GM18951 (cell line): ENCODE data around the gene PALM.

Experiments used
- POLR2A ChIP-seq: IDR thresholded peaks from 4 replicates; pipeline ENCODE4 v1.6.1; 2011; ENCODE audit warnings: mild to moderate bottlenecking; ENCODE audit not compliant: insufficient read length, insufficient read depth; ENCODE audit errors: extremely low read depth
- in situ Hi-C: fragments of 300-500 bp; cut with MboI; formaldehyde crosslinking; loops from one replicate; pipeline ENCODE4 v1.12.0; 2022; ENCODE audit warnings: low sequenced_read_pairs, mixed read lengths, inconsistent platforms; ENCODE audit not compliant: unreplicated experiment

The PALM gene

GRCh38 chr19:674282-675151, 34.2 kb upstream of the PALM start:
- TF ChIP-seq POLR2A, result no peak
- in situ Hi-C loops, result no loop called here

- in situ Hi-C loops, result no loop called here
- no peak for TF ChIP-seq POLR2A
Measured at GRCh38 chr19:676007-676338, 32.8 kb upstream of the PALM start.

GRCh38 chr19:676339-677105, 32.2 kb upstream of the PALM start, which contains the start of gene FSTL3:
Gene FSTL3, plus strand, starts transcription at chr19:676392. Its CDS starts 32 bp downstream, at chr19:676424.
- TF ChIP-seq POLR2A, result no peak
- in situ Hi-C loops, result no loop called here

GRCh38 chr19:677201-677600, 31.5 kb upstream of the PALM start:
- in situ Hi-C loops, result no loop called here
- no peak for TF ChIP-seq POLR2A

GRCh38 chr19:677601-678436, 30.9 kb upstream of the PALM start:
- in situ Hi-C loops, result no loop called here

GRCh38 chr19:678791-679388, 29.8 kb upstream of the PALM start:
- TF ChIP-seq POLR2A, result no peak
- in situ Hi-C loops, result no loop called here

More at GRCh38 chr19:677601-678436, 30.9 kb upstream of the PALM start:
- TF ChIP-seq POLR2A, result no peak

GRCh38 chr19:679418-680286, 29.1 kb upstream of the PALM start:
- in situ Hi-C loops, result no loop called here
- no peak for TF ChIP-seq POLR2A

GRCh38 chr19:680287-681028, 28.3 kb upstream of the PALM start:
- in situ Hi-C loops, result no loop called here
- peak; percentile 73 for TF ChIP-seq POLR2A

GRCh38 chr19:681029-682019, 27.4 kb upstream of the PALM start:
- in situ Hi-C loops, result no loop called here
- no peak for TF ChIP-seq POLR2A

- in situ Hi-C loops, result no loop called here
- TF ChIP-seq POLR2A, result no peak
Measured at GRCh38 chr19:682678-683320, 25.9 kb upstream of the PALM start.

- no peak for TF ChIP-seq POLR2A
- in situ Hi-C loops, result no loop called here
Measured at GRCh38 chr19:685454-685931, 23.2 kb upstream of the PALM start.
